Stimulated activated CD4-positive, alpha-beta T cell treated with anti-CD3 and anti-CD28 coated beads, TNF-alpha, amount 100 ng/mL, for 4 hours (primary cell): Measurements from ENCODE around the gene ZNF285.
A peak's percentile ranks its signal among the peaks of the same experiment; 100 is the strongest.
"Not testable (repeated sequence)": the region's sequence is repeated elsewhere in the genome, so short reads cannot be mapped to it uniquely, and the experiment has no call there.

Source experiments
- DNase-seq, 3 experiments: peaks; one replicate each; pipeline ENCODE4 v3.0.0-alpha.2; 2020; ENCODE audit warnings: low read depth in 3 of 3

ZNF285 gene

DNA sequence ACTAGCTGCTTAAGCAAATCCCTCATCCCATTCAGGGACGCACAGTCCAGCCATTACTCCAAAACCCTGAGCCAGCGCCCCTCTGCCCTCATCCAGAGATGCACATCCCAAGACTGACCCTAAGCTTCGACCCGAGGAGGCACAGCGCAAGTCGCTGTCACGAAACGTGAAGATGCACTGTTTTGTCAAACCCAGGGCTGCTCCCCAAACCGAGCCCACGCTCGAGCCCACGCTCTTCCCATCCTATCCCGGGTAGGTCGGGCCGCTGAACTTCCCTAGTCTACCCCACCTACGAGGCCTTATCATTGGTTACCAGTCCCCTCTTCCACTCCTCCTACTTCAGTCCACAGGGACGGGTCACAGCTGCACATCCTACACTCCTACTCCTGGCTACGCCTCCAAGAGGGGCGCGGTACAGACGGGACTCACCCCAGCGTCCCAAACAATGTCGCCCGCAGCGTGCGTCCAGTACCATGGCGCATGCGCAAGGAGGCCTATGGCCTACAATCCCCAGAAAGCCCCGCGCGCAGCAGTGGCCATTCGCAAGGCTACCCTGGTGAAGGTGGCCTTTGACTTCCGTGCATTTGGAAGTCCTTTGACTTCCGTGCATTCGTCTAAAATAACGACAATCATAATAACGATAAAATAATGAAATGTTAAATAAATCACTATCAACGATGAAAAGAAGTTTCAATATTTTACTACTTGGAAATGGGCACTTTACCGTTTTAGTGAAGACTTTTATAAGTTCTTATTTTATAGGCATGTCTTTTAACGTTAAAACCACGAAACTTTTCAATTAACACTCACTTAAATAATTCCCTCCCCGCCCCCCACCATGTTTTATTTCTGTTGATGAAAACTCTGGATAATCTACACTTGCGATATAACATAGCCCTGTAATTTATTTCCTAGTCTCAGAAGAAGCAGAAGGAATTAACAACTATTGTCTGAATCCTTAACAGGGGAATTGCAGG, at the start of gene ZNF285:
Gene ZNF285 (minus strand): TSS at position 470 of the 977 bp plus-strand sequence. CDS start 4,395 bp downstream, outside the sequence.
- DNase-seq: peak; percentile 44 to 49 (median 47)

DNA sequence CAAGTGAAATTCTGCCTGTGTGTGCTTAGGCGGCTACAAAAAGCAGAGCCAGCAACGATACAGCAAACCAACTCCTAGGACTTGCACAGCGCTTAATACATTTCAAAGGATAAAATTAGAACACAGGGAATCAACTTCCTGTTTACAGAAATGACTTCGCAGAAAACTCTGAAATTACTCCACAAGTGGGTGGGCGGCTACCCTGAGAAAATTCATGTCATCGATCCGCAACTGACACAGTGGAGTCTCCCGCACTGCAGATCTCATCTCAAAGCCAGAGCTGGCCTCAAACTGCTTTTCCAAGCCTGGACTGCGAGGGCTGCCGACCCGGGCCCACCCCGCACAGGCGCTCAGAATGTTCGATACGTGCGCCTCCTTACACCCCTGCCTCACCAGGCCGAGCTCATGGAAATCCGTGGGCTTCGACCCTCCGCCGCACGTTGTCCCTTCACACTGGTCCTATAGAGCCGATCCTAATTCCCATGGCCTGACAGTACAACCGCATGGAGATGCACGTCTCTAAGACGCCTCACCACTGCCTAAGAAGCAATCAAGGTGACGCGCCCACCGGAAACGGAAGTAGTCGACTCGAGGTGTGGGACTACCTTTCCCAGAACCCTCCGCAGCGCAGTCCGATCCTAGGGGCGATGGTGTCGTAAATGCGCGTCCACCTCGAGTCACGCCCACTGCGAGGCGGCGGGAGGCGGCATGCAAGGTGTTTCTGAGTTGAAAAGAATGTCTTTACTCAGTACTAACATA, 46.7 kb upstream of the ZNF285 start, which contains the start of gene ZNF229:
Gene ZNF229 (minus strand): TSS at position 557 of the 759 bp plus-strand sequence. CDS start 5,625 bp downstream, outside the sequence.
- DNase-seq: peak; percentile 26 to 36 (median 35)

DNA sequence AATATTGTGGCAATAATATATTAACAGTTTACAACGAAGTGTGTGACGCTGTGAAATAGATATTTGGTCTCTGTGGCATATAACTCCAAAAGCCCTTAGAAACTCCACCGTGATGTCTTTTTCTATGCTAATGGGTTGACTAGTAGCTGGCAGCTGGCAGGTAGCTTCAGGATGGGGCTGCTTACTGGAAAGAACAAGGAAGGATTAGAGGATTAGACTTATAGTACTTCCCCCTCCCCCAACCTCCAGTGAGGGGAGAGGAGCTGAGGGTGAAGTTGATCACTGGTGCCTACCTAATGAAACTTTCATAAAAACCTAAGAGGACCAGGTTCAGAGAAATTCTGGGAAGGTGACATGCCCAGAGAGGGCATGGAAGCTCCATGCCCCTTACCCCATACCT, 37.0 kb upstream of the ZNF285 start:
- no peak for DNase-seq

DNA sequence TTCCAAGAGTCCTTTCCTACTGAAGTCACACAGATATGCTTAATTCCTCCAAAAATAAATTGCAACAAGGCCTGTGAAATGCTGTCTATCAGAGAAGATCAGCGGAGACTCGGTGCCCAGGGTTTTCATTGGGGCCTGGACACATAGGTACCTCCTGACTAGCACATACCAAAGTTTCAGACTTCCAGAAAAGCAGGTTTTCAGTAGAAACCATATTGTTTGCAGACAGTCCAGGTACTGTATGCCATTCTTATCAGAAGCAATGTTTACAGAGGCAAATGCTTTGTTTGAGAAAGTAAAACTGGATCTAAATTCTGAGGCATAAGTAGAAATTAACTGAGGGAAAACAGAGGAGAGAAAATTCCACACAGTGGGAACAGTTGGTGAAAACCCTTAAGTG, 34.0 kb upstream of the ZNF285 start:
- DNase-seq: no peak

DNA sequence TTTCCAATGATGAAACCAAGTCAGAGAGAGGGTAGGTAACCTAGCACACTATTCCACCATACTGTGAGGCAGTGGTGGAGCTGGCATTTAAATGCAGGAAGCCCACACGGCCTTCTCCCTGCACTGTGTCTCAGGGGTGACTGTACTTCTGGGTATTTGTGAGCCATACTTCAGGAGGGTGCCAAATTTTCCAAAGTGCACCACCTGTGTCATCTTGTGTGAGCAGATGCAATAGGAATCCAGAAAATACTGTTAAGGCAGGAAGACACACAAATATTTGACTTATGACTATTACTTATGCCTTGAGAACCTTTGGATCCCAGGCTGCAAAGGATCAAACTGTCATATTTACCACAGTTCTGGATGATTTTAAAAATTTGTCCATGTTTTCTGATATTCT, 29.5 kb upstream of the ZNF285 start:
- no peak for DNase-seq

DNA sequence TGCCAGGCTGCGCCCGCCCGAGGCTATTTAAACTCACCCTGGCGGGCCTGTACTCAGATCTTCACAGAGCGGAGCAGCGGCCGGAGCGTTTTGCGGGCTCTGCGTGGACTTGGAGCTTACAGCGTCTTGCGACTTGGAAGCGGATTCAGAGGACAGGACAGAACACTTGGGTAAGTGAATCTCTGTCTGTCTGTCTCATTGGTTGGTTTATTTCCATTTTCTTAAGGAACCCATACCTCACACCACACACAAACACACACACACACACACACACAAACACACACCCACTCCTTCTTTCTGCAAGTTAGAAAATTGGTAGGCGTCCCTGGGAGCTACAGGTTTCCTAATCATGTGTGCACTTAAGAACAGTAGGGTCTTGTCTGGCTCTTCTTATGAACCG, 14.1 kb upstream of the ZNF285 start:
- DNase-seq: not testable (repeated sequence)

DNA sequence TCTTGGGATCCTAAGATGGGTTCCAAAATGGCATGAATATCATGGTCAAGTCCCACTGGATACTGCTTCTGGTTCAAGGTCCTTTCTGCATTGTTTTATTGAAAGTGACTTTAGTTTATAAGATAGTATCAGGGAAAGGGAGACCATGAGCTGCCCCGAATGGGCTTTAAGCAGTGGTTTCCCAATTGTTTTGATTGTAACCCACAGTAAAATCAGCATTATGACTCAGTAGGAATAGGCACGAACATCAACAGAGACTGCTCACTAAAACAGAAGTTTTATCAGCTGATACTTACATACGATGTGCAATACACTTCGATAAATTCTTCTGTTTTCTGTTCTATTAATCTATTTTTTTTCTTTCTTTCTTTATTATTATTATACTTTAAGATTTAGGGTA, 12.1 kb downstream of the ZNF285 start:
- not testable (repeated sequence) for DNase-seq

DNA sequence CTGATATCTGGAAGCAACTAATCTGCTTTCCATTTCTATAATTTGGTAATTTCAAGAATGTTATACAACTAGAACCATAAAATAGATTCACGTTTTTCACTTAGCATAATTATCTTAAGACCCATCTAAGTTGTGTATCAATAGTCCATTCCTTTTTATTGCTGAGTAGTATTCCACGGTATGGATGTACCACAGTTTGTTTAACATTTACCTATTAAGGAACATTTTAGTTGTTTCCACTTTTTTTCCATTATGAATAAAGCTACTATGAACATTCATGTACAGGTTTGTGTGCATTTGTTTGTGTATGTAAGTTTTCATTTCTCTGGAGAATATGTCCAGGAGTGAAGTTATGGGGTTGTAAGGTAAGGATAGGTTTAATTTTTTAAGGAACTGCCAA, 26.6 kb downstream of the ZNF285 start:
- DNase-seq: no peak

DNA sequence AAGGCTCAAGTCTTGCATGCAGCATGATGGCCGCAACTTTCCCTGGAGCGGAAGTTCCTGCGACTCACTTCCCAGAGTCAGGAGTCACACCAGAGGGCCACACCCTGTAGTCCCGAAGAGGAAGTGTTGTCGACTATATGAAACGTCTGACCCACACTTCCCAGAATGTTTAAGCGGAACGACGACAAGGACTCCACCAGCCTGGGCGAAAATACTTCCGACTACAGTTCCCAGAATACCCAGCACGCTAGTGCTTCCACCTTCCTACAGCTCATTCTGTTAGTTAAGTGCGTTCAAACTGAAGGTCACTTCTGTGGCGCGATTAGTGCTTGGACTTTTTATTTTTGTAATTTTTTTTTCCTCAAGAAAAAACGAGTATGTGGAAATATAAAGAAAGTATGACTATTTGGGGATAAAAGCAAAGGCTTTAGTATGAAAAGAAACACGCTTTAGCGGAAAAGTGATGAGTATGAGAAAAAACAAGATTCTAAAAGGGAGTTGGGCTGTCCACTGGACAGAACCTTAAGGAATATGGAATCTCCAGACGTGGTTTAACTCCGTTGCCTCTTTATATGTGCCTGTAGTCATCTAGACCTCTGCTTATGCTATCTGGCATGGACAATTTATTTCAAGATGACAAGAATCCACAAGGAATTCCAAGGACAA, 29.5 kb downstream of the ZNF285 start:
- no peak for DNase-seq

DNA sequence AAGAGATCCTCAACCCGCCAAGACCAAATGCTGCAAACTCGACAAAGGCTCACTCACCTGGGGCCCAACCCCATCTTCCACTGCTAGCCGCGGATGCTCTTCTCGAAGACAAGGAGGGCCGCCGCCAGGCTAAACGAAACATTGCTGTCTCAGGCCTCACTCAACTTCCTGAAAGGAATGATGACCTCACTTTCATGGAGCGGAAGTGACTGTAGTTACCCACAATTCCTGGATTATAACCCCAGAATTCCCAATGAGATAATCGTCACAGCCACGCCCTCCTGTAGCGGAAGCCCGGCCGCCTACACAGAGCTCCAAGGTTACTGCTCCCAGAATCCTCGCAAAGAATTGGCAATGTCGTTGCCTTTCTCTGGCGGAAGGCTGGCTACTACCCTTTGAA, 34.4 kb downstream of the ZNF285 start:
- no peak for DNase-seq

DNA sequence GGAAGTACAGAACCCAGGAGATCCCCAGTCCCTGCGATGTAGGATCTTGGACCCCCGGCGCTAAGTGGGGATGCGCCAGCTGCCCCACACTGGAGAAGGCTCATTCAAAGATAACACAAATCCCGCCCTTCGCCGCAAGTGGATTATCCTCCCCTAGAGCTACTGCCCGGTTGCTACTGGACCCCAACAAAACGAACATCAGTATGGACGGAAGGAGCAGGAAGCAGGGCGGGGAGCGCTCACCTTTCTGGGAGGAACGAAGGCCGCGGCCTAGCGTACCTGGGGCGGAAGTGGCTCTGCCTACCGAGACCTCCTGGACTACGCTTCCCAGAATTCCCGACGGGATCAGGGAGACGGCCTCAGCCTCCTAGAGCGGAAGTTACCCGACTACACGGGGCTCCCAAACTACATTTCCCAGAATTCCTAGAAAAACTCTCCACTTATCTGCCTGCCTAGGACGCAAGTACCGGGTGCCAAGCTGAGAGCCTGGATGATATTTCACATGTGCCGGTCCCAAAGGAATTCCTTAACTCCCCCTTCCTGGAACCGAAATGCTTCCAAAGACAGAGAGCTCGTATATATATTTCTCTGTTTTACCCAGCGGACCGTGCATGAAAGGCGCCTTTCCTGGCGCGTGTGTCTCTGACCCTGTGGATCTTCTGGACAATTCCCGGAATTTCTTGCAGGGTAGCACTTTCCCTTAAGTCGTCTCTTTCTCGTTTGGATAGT, 44.9 kb downstream of the ZNF285 start, which contains the start of gene ZNF112:
Gene ZNF112 (minus strand): TSS at position 298 of the 729 bp plus-strand sequence. CDS start 16,141 bp downstream, outside the sequence.
- DNase-seq: no peak

DNA sequence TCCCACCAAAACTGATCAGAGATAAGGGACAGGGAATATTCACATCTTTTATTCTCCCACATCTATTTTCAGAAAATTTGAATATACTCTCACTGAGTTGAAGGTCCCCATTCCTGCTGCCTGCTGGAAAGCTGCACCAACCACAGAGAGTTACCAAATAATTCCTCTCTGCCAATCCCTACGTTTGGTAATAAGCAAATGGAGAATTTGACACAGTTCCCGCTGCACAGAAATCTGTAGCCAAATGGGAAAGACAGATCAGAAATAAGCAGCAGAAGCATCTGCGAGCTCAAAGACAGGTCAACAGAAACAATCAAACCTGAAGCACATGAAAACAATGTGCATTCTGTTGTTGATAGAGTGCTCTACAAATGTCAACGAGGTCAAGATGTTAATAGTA, 54.9 kb downstream of the ZNF285 start:
- DNase-seq: no peak

DNA sequence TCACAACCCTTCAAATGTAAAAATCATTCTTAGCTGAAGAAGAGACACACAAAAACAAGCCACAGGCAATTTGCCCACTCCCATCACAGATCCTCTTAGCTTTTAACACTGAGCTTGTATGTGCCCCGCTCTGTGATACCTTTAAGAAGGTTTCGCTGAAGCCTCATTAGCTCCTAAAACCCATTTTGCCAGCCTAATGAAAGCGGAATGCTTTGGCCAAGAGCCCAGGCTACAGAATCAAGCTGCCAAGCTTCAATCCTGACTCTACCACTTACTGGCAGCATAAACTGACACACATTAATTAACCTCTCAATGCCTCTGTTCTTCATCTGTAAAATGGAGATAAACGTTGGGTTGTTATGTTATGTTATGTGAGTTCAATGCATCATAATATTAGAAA, 55.4 kb downstream of the ZNF285 start:
- DNase-seq: no peak

DNA sequence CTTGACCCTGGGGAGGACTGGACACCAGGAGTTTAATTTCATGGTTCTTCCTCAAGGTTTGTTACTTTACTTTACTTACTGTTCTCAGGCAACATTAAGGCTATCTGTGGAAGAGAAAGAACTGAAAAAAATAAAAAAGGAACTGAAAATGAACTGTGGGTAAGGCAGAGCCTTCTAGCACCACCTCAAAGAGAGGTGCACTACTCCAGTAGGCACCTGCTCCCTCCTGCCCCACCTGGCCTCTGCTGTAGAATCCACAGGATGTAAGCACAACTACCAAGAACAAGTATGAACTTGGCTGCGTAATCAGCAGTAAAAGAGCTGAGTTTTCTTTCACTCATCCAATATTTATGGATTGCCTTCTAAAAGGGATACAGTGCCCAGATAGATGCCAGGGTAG, 57.2 kb downstream of the ZNF285 start:
- no peak for DNase-seq

DNA sequence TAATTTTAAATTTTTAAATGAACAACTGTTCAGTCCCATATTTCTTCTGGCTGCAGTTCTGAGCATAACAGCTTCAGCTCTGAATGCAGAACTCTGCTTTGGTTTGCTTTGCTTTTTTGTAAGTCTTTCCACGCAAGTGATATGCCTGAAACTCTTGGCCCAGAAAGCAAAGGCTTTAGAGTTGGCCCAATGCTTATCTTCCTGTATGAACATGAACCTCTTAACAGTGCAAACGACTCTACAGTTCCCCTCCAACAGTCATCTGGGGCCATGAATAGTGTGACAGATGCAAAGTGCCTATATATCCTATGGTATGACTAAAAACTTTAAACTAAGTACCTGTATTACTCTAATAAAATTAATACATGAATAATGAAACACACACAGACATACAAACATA, 59.6 kb downstream of the ZNF285 start:
- no peak for DNase-seq

DNA sequence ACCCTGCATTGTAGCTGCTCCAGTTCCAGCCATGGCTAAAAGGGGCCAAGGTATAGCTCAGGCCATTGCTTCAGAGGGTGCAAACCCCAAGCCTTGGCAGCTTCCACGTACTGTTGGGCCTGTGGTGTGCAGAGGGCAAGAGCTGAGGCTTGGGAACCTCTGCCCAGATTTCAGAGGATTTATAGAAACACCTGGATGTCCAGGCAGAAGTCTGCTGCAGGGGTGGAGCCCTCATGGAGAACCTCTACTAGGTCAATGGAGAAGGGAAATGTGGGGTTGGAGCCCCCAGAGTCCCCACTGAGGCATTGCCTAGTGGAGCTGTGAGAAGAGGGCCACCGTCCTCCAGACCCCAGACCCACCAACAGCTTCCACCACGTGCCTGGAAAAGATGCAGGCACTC, 66.8 kb downstream of the ZNF285 start:
- not testable (repeated sequence) for DNase-seq
